ENCODE results near the gene NUMB.
A peak's percentile ranks its signal among the peaks of the same experiment; 100 is the strongest.

NUMB gene

DNA sequence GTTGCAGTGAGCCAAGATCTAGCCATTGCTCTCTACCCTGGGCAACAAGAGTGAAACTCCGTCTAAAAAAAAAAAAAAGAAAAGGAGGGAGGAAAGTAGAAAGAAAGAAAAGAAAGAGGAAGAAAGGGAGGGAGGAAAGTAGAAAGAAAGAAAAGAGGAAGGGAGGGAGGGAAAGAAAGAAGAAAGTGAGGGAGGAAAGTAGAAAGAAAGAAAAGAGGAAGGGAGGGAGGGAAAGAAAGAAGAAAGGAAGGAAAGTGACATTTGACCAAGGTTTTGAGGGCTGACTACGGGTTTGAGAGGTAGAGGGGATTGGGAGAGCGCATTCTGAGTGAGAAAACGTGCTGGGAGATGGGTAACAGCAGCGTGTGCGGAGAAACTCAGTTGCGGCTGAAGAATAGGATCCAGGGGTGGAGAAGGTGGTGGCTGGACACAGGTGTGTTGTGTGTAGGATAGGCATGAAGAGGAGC lies 221.6 kb downstream of the NUMB start:
- Mint-ChIP-seq H3K27ac (peak overlapping the region; percentile 78 to 97 (median 91)), H3K4me3 (peak overlapping the region; percentile 77 to 93 (median 90)), H3K27me3 (ENCODE audit: low read depth) (peaks cover 68% of the 10 kb centered on the region), H3K4me1 (peaks cover 68% of the 10 kb centered on the region), H3K9me3 (no peaks in the 10 kb centered on the region), H3K36me3 (ENCODE audit: low read depth) (peaks cover 3% of the 10 kb centered on the region)
- TF ChIP-seq, protein P1, sequence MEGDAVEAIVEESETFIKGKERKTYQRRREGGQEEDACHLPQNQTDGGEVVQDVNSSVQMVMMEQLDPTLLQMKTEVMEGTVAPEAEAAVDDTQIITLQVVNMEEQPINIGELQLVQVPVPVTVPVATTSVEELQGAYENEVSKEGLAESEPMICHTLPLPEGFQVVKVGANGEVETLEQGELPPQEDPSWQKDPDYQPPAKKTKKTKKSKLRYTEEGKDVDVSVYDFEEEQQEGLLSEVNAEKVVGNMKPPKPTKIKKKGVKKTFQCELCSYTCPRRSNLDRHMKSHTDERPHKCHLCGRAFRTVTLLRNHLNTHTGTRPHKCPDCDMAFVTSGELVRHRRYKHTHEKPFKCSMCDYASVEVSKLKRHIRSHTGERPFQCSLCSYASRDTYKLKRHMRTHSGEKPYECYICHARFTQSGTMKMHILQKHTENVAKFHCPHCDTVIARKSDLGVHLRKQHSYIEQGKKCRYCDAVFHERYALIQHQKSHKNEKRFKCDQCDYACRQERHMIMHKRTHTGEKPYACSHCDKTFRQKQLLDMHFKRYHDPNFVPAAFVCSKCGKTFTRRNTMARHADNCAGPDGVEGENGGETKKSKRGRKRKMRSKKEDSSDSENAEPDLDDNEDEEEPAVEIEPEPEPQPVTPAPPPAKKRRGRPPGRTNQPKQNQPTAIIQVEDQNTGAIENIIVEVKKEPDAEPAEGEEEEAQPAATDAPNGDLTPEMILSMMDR (IDR thresholded peaks at IDR 0.05; ENCODE audit: unreplicated experiment in 3 of 3), result no peak

DNA sequence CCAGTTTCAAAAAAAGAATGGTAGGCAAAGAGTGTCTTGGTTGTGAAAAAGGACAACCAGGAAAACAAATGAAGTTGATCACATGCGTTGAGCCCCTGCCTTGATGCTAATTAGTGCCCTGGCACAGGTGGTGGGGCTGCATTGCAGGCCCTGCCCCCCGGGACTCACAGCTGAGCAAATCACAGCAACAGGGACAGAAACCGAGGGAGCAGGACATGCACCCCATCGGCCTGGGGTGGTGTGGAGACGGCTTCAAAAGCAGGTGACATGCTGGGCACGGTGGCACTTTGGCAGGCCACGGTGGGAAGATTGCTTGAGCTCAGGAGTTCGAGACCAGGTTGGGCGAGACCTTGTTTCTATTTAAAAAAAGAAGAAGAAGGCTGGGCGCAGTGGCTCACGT lies 222.2 kb downstream of the NUMB start:
- H3K4me1 Mint-ChIP-seq, result peaks cover 69% of the 10 kb centered on the region
- H3K27me3 Mint-ChIP-seq (ENCODE audit: low read depth), result peaks cover 62% of the 10 kb centered on the region
- H3K27ac Mint-ChIP-seq, result peak overlapping the region; percentile 91 to 97 (median 91)
- H3K4me3 Mint-ChIP-seq, result peak overlapping the region; percentile 77 to 93 (median 90)
- TF ChIP-seq, protein P1 (IDR thresholded peaks at IDR 0.05; ENCODE audit: unreplicated experiment in 3 of 3), result no peak
- no peaks in the 10 kb centered on the region for H3K9me3 Mint-ChIP-seq
- H3K36me3 Mint-ChIP-seq (ENCODE audit: low read depth), result peaks cover 3% of the 10 kb centered on the region

GRCh38 chr14:73235531-73236155 lies 222.7 kb downstream of the NUMB start:
- Mint-ChIP-seq H3K9me3 (no peaks in the 10 kb centered on the region), H3K27me3 (ENCODE audit: low read depth) (peaks cover 57% of the 10 kb centered on the region), H3K4me1 (peaks cover 70% of the 10 kb centered on the region), H3K4me3 (peak overlapping the region; percentile 77 to 93 (median 90)), H3K27ac (peak overlapping the region; percentile 91 to 97 (median 91)), H3K36me3 (ENCODE audit: low read depth) (peaks cover 3% of the 10 kb centered on the region)
- TF ChIP-seq, protein P1 (IDR thresholded peaks at IDR 0.05; ENCODE audit: unreplicated experiment in 3 of 3), result no peak

GRCh38 chr14:73234586-73235394 lies 223.6 kb downstream of the NUMB start:
- H3K27me3 Mint-ChIP-seq (ENCODE audit: low read depth), result peaks cover 51% of the 10 kb centered on the region
- H3K27ac Mint-ChIP-seq, result peak overlapping the region; percentile 91 to 97 (median 91)
- peaks cover 67% of the 10 kb centered on the region for H3K4me1 Mint-ChIP-seq

GRCh38 chr14:73234029-73234428 lies 224.3 kb downstream of the NUMB start:
- H3K36me3 Mint-ChIP-seq (ENCODE audit: low read depth), result no peaks in the 10 kb centered on the region
- H3K27me3 Mint-ChIP-seq (ENCODE audit: low read depth), result peaks cover 46% of the 10 kb centered on the region
- peaks cover 66% of the 10 kb centered on the region for H3K4me1 Mint-ChIP-seq
- H3K9me3 Mint-ChIP-seq, result no peaks in the 10 kb centered on the region
- peak overlapping the region in 1 of 3 experiments; percentile 11 for H3K4me3 Mint-ChIP-seq
- TF ChIP-seq, protein P1 (IDR thresholded peaks at IDR 0.05; ENCODE audit: unreplicated experiment in 3 of 3), result no peak
- peak overlapping the region; percentile 91 to 97 (median 91) for H3K27ac Mint-ChIP-seq

More at GRCh38 chr14:73234586-73235394, 223.6 kb downstream of the NUMB start:
- H3K4me3 Mint-ChIP-seq, result peak overlapping the region; percentile 77 to 93 (median 90)
- H3K36me3 Mint-ChIP-seq (ENCODE audit: low read depth), result no peaks in the 10 kb centered on the region
- no peaks in the 10 kb centered on the region for H3K9me3 Mint-ChIP-seq
- TF ChIP-seq, protein P1 (IDR thresholded peaks at IDR 0.05; ENCODE audit: unreplicated experiment in 3 of 3), result no peak

Measured in nephron (organoid).